Putamen (tissue), 1 donor: Measurements from ENCODE around the gene CNTNAP4.

Experiments
- DNase-seq: peaks from one replicate; pipeline ENCODE4 v3.0.0-alpha.2; 2016; ENCODE audit warnings: low spot score

The CNTNAP4 gene

GRCh38 chr16:76276745-76277438 lies at the start of gene CNTNAP4:
Gene CNTNAP4, plus strand, starts transcription at chr16:76277401. Its CDS starts 262 bp downstream, at chr16:76277663.
- peak; percentile 80 for DNase-seq

DNA sequence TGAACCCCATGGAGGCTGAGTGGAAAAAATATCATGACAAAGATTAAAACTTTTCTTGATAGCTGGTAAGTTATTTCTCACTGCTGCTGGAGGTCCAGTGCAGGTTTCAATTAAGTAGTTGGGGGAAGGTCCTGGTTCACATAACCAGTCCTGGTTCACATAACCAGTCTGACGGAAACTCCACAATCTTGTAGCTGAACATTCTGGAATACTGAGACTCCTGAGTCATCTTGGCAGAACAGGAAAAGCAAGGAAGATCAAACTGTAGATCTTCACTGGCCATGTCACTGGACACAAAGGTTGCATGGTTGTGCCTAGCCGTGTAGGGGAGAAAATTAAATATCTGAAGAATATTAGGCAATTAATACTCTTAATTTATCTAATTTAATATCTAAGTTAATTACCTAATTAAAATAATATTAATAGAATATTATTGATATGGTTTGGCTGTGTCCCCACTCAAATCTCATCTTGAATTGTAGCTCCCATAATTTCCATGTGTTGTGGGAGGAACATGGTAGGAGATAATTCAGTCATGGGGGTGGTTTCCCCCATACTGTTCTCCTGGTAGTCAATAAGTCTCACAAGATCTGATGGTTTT lies 48.6 kb upstream of the CNTNAP4 start:
- DNase-seq: no peak

GRCh38 chr16:76232704-76233103 lies 44.5 kb upstream of the CNTNAP4 start:
- DNase-seq: no peak

DNA sequence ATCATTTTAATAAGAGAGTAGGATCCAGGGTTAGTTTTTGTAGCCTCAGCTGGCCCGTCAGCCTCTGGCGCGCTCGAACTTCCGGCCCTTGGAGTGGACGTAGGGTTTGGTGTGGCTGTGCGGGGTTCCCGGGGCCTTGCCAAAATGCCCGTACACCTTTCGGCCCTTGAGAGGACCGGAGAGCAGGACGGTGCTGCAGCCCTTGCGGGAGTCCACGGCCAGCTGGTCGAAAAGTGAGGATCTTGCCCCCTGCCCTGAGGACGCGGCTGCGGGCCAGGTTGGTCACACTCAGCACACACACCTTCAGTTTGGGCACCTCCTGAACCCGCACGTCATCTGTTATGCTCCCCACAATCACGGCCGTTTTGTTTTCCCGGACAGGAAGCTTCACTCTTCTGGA lies 42.2 kb upstream of the CNTNAP4 start:
- no peak for DNase-seq

DNA sequence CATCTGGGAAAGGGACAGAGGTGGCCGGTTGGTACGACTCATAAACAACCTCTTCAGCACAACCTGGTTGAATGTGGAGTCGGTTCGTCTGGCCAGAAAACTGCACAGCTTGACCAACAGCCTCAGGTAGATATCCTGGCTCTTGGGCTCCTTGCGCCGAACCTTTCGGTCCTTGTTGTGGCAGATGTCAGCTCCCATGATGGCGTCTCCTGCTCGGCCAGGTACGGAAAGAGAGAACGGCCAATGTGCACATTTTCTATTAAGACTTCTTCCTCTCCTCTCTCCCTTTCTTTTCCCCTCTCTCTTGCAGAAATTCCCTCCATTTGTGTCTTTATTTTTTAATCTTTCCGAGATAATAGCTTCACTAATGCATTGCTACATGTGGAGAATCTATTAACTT lies 41.8 kb upstream of the CNTNAP4 start:
- DNase-seq: no peak

GRCh38 chr16:76237471-76237870 lies 39.7 kb upstream of the CNTNAP4 start:
- no peak for DNase-seq

GRCh38 chr16:76241755-76242154 lies 35.4 kb upstream of the CNTNAP4 start:
- no peak for DNase-seq

GRCh38 chr16:76243620-76244019 lies 33.6 kb upstream of the CNTNAP4 start:
- DNase-seq: no peak

GRCh38 chr16:76246587-76246986 lies 30.6 kb upstream of the CNTNAP4 start:
- DNase-seq: no peak

- DNase-seq: no peak
These were observed 11.7 kb upstream of the CNTNAP4 start for GRCh38 chr16:76265434-76266045.

DNA sequence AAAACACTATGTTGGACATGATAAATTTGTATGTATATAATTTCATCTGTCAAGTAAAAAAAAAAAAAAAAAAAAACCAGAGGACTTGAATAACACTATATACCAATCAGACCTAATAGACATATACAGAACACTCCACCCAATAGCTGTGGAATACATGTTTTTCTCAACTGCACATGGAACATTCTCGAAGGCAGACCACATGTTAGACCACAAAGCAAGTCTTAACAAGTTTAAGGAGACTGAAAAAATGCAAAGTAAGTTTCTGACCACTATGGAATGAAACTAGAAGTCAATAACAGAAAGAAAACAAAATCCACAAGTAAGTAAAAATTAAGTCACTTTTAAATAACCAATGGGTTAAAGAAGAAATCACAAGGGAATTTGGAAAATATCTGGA lies 8.4 kb upstream of the CNTNAP4 start:
- DNase-seq: no peak

DNA sequence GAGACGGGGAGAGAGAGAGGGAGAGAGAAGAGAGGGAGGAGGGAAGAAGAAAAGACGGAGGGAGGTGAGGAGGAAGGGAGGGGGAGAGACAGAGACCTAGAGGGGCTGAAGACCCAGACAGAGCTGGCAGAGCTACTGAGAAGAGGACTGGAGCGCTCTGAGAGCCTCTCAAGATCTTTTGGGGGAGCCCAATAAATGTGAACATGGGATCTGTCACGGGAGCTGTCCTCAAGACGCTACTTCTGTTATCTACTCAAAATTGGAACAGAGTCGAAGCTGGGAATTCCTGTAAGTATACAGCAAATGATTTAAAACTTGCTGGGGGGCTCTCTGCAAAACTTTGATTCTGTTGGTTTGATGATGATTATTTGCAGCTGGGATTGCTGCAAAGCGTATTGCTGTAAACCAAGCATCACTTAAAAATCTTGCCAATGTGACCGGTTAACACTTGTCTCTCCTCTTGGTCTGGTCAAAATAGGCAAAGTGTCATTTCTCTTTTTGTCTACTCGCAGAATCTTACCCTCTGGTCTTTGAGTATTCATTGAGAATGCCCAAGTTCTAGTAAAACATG lies 344 bp downstream of the CNTNAP4 start:
- DNase-seq: no peak

GRCh38 chr16:76278086-76278485 lies 885 bp downstream of the CNTNAP4 start:
- no peak for DNase-seq

DNA sequence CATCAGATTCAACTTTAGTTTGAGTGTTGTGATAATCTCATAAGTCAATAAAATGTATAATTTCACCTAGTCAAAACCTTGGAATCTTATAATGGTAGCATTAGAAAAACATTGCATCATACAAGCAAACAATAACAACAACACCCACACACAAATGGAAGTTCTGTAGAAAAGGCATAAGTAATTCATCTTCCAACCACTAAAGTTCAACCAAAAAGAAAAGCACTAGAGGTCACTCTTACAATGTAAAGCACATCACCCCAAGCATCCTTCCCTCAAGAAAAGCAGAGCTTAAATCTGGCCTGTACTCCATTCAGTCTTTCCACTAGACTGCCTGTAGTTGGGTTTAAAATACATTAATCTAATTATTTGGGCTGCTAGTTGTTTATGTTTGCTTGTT lies 1.8 kb downstream of the CNTNAP4 start:
- peak; percentile 78 for DNase-seq

GRCh38 chr16:76280421-76281215 lies 3.4 kb downstream of the CNTNAP4 start:
- DNase-seq: no peak

- DNase-seq: no peak
These were observed 10.3 kb downstream of the CNTNAP4 start for GRCh38 chr16:76287466-76287865.

DNA sequence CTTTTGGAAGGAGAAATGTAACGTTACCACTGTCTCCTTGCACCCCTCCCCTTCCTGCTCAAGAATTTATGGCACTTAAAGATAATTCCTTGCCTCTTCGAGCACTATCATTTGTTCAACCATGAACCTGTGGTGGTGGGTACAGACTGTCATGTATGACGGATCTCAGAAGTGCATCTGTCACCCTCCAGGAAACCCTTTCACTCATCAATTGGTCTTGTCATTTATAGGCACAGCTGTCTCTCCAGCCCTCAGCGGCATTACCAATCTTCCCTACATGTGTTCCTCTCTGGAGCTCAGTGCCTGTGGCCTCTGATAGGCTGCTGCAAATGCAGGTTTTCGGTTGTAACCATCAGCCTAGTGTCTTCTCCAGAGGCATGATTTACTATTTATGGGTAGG lies 15.0 kb downstream of the CNTNAP4 start:
- no peak for DNase-seq

DNA sequence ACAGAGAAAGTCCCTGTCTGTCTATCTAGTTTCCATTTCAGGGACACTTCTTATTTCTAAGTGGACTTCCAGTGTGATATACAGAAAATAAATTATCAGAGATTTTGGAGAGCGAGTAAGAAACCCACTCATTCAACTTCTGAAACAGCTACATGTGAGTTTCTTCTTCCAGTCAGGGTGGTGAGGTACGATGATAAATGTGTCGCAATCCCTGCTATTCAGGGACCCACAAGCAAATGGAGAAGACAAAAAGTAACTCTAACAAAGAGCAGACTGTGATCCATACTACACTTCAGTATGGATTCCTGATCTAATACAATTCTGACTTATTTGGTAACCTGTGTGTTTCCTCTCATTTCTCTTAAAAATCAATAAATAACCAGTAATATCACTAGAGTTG lies 16.8 kb downstream of the CNTNAP4 start:
- no peak for DNase-seq

- no peak for DNase-seq
These were observed 17.4 kb downstream of the CNTNAP4 start for GRCh38 chr16:76294396-76295214.

GRCh38 chr16:76297941-76298340 lies 20.7 kb downstream of the CNTNAP4 start:
- no peak for DNase-seq

DNA sequence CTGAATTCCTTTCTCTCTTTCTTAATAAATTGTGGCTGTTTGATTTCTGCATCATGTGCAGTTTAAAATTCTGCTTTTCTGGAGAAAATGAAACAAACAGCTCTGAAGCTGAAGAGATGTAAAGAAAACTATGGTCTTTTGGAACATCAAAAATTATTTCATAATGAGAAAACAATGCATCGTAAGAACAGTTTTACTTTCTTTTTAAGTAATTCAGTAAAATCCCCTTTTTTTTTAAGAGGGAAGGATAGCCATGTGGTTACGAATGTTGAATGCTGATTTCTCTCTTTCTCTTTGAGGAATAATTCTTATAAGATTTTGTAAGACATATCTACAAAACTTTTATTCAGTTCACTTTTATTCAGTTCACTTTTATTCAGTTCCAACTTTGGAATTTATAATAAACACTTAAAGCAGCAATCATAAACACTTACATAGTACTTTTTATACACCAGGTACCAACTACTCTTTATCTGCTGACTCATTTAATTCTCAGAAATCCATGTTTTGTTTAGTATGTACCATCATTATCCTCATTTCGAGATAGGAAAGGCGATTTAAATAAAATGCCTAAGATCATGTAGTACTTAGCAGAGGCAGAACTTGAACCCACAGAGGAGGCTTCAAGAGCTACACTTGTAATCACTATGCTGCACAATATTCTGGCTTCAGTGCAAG lies 26.6 kb downstream of the CNTNAP4 start:
- no peak for DNase-seq
